ENCODE data around the gene CCNB2.
"Not testable (repeated sequence)": the region's sequence is repeated elsewhere in the genome, so short reads cannot be mapped to it uniquely, and the experiment has no call there.

Gene CCNB2

DNA sequence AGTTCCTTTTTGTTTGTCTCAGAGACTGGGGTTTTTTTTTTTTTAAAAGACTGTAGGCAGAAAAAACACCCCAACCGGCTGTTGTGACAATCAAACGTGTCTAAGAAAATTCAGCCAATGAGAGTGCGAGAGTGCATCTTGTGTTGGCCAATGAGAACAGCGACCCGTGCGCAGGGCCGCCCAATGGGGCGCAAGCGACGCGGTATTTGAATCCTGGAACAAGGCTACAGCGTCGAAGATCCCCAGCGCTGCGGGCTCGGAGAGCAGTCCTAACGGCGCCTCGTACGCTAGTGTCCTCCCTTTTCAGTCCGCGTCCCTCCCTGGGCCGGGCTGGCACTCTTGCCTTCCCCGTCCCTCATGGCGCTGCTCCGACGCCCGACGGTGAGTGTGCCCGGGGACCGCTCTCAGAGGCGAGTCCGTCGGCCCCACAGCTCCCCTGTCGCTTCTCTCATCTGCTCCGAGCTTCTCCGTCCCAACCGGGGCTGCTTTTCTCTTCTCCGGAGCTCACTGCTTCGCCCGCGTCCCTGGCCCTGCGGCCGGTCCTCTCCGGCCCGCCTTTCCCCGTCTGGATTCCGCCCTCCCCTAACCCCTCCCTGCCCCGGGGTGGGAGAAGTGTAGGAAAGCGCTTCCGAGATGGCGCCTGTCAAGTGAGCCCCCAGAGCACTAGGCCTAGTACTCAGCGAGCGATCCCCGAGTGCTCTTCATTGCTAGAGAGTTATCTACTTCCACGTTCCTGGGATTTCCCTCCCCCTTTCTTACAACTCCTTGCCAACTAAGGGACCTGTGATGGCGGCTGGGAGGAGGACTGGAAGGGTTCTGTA is at the start of gene CCNB2:
TSS of gene CCNB2 (plus strand) at position 235 of the 821 bp plus-strand sequence. CDS start at position 358, 123 bp downstream.
- DNase-seq, result peak; percentile 89 to 96

DNA sequence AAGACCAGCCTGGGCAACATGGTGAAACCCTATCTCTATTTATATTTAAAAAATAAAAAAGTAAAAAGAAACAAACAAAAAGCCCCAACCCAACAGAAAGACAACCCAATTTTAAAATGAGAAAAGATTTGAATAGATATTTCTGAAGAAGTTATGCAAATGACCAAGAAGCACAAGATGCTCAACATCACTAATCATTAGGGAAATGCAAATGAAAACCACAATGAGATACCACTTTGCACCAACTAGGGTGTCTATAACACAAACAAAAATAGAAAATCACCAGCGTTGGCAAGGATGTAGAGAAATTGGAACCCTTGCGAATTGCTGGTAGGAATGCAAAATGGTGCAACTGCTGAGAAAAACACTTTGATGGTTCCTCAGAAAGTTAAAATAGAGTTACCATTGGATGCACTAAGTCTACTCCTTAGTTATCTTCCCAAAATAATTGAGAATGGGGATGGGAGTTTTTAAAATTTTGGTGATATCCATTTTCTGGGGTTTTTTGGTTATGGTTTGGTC is 45.8 kb upstream of the CCNB2 start:
- no peak for DNase-seq

DNA sequence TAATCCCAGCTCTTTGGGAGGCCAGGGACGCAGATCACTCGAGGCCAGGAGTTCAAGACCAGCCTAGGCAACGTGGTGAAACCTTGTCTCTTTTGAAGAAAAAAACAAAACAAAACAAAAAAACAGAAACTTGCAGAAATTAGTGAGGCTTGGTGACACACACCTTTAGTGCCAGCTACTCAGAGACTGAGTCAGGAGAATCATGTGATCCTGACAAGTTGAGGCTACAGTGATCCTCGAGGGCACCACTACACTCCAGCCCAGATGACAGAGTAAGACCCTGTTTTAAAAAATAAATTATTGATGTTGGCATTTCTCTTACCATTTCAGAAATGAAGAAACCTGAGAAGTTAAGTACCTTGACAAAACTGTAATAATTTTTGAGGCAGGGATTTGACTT is 44.6 kb upstream of the CCNB2 start:
- no peak for DNase-seq

DNA sequence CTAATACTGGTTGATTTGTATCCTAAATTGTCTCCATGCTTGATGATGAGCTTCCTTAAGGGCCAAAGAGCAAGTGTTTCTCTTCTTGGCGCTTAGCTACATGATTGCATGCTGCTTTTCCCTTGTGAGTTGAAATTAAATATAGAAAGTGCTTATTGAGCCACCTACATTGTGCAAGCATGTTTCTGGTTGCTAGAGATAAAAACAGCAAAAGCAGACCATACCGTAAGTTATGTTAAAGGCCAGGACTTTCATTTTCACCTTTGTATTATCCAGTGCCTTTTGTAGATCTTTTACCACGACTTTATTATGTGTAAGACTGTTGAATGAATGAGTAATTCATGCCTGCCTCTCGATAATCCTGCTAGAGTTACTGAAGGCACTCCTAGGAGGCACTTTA is 41.9 kb upstream of the CCNB2 start:
- no peak for DNase-seq

DNA sequence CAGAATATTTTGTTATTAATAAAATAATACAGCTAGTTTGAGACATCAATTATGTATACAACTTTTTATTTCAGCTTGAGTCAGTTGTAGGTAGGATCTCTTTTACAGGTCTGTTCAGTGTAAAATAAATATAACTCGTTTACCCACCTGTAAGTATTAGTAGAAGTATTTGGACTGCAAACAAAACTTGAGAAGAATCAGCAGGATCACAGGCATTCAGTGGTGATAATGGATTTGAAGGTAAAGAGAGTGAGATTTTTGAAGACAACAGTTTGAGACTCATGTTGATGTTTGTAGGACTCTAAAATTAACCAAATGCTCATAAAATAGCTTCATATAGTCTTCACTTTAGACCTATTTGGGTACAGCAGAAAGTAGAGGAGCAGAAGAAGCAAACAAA is 35.5 kb upstream of the CCNB2 start:
- DNase-seq, result no peak

DNA sequence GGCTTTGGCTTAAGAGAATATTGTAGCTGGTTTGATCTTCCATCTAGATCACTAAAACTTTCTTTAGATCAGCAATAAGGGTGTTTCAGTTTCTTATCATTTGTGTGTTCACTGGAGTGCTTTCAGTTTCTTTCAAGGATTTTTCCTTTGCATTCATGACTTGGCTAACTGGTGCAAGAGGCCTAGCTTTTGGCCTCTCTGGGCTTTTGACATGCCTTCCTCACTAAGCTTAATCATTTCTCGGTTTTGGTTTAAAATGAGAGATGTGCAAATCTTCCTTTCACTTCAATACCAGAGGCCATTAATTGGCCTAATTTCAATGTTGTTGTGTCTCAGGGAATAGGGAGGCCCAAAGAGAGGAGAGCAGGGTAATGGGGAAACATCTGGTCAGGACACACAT is 30.3 kb upstream of the CCNB2 start:
- DNase-seq, result no peak

DNA sequence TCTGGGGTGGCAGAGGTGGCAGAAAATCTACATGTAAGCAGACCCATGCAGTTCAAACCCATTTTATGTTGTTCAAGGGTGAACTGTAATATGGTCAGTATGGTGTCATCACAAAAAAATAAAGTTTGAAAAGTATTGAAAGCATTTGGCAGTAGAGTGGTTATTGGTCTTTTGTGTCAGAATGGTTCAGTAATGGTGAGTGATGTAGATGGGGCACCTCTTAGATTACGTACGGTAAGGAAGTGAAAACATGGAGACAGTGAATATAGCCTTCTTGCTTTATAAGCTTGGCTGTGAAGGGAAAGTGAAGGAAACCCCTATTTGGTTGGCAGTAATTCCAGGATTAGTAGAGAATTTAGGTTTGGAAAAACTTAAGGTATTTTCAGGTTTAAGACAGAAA is 17.2 kb upstream of the CCNB2 start:
- DNase-seq, result no peak

DNA sequence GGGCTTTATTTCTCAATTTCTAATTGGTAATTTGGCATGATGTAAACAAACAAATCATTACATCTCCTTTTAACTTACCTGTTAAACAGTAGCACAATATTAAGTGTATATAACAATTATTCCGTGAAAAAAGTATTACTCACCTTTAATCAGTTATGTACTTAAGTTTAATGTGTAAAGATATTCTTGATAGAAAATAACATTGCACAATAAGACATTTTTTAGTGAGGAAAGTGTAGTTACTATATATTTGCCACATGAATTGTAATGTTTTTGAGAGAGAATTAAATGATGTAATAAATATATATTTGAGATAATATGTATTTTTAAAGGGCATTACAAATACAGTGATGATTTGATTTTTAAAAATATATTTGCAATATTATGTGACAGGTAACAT is 10.9 kb upstream of the CCNB2 start:
- no peak for DNase-seq

DNA sequence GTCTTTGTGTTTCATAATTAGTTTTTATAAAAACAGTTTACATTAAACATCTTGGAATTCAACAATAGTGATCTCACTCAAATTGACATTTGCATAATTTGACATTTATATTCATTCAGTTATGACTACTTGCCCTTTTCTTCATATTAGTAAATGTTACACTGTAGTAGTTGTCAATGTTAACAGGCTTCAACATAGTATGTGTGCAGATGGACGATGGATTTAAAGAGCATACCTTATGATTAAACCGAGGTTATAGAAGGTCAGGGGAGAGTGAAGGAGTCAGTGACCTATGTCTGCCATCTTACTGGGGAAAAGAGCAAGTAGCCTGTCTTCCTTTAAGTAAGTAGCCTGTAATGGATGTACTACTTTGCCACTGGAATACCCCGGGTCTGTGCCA is 8.5 kb upstream of the CCNB2 start:
- no peak for DNase-seq

DNA sequence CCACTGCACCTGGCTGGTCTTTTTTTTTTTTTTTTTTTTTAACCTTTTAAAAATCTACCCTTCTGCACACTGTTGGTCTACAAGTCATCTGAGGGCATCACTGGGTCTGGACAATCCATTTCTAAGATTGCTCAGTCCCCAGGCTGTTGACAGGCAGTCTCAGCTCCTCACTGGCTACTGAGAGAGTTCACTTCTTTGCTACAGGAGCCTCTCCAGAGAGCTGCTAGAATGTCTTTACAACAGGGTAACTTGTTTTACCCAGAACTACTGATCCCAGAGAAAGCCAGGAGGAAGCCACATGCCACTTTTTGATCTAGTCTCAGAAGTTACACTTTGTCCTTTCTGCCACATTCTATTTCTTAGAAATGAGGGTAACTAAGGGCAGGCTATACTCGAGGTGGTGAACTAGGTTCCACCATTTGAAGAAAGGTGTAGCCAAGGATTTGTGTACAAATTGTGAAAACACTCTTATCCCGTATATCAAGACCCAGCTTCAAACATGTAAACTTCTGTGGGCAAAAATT is 5.7 kb upstream of the CCNB2 start:
- no peak for DNase-seq

DNA sequence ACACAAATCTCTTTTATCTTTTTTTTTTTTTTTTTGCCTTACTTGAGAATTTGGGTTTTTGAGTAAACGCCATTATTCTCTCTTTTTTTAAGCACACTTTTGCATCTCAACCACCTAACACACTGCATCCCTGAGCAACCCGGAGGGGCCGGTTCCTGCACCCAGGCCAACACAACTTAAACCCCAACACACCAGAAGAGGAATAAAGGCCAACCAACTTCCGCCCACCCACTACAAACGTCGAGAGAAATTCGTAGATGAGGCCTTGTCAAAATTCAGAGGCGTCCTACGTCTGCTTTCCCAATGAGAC is 389 bp upstream of the CCNB2 start:
- no peak for DNase-seq

DNA sequence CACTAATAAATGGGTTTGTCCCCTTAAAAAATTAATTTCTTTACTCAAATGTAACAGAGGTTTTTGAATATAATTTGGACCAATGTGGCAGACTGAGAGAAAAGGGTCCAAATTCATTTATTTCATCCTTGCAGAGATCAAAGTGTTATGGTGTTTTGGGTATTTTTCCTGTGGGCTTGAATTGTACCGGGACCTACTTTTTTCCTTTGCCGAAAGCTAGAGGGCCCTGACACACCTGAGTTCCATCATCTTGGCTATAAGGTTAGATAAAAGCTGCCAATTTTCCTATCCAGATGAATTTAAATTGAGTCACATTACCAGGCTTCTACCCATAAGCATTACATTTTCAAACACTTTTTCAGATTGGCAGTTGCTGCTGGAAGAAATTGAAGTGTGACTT is 908 bp downstream of the CCNB2 start:
- DNase-seq, result peak; percentile 45 to 47

DNA sequence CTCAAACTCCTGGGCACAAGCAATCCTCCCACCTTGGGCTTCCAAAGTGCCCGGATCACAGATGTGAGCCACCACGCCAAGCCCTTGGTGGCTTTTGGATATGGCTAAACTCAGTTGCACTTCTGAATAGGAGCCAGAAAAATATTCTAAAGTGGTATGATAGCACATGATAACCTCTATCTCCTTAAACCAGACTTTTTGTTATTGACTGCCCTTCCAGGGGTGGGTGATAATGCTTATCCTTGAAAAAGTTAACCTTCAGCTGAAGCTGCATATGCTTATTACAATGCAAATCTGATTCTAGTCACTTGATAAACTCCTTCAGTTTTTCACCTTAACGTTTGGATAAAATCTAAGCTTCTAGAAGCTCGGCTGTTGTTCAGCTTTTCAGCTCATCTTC is 6.3 kb downstream of the CCNB2 start:
- no peak for DNase-seq

DNA sequence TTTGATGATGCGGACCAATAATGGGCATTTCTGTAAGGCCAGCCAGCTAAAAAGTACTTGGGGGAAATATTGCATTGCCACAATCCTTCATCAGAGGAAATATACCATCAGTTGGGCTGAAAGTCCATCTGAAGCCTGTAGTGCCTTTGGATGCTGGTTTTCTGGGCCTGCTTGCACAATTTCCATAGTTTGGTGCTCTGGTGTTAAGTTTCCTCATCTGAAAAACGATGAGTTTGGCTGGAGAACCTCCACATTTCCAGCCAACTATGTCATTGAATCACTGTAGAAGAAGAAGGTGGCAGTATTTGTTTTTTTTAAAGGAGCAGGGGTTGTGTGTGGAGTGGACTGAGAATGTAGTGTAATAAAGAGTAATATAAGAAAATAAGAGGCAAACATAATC is 10.1 kb downstream of the CCNB2 start:
- DNase-seq, result no peak

DNA sequence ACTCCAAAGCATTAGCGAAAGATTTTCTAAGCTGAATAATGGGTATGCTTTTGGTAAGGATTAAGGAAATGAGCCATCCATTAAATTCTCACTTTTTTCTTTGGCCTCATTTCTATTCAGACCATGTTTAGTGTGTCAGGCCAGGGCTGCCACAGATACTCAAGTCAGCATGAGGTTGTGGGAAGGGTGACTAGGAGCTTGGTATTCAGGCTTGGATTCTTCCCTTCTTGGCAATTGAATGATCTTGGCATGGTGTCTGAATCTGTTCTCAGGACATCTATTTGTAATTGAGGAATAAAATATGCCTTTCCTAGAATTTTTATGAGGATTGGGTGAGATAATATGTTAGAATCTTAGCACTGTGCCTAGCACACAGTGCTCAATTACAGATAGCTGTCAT is 11.2 kb downstream of the CCNB2 start:
- no peak for DNase-seq

DNA sequence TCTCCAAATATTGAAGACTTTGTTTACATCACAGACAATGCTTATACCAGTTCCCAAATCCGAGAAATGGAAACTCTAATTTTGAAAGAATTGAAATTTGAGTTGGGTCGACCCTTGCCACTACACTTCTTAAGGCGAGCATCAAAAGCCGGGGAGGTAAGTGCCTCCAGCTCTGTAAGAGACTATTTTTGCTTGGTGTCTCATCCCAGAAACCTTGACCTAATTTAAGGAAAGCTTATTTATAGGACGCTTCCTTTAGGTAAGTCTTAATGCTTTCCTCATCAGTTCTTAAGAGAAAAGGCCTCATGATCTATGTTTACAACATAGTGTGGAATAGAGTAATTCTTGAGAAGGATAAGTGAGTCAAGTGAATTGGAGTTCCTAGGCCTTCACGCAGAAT is 11.8 kb downstream of the CCNB2 start:
- DNase-seq, result no peak

DNA sequence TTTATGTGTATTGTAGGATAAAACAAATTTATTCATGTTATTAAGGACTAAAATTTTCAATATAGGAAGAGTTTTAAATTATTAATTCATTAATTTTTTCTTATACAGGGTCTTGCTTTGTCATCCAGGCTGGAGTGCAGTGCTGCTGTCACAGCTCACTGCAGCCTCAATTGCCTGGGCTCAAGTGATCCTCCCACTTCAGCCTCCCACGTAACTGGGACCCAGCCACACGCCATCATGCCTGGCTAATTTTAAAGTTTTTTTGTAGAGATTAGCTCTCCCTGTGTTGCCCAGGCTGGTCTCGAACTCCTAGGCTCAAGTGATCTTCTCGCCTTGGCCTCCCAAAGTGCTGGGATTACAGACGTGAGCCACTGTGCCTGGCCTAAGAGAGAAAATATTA is 14.7 kb downstream of the CCNB2 start:
- no peak for DNase-seq

DNA sequence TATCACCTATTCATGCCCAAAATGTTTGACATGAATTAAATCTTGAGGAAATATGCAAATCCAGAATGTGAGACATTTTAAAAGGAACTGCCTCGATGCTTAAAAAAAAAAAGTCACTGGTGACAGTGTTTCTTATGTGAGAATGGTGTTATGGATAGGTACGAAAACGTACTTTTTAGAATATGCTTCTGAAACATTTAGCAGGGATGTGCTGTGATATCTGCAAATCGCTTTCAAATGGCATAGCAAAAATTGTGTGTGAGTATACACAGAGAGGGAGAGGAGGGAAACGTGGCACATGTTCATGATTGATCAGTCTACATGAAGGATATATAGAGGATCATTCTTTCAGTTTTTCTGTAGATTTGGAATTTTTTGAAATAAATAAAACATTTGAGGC is 16.0 kb downstream of the CCNB2 start:
- DNase-seq, result no peak

DNA sequence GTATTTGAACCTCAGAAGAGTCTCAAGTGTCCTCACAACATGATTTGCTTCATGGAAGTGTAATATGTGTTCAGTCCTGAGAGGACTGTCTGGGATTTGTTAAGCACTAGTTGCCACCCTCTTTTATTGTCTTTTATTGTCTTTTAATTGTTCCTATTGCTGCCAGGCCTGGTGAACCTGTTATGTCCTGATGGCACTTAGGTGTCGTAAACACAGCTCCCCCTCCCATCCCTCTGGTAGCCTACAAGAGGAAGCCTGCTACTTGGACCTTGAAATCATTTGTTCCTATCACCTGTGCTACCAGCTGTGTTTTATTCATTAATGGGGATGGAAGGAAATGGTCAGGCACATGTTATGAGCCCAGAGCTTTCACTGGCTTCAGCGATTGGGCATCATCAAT is 19.3 kb downstream of the CCNB2 start:
- DNase-seq, result no peak

DNA sequence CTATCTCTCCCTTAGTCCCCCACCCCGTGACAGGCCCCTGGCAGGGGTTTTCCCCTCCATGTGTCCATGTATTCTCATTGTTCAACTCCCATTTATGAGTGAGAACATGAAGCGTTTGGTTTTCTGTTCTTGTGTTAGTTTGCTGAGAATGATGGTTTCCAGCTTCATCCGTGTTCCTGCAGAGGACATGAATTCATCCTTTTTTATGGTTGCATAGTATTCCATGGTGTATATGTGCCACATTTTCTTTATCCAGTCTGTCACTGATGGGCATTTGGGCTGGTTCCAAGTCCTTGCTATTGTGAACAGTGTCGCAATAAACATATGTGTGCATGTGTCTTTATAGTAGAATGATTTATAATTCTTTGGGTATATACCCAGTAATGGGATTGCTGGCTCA is 20.7 kb downstream of the CCNB2 start:
- not testable (repeated sequence) for DNase-seq

DNA sequence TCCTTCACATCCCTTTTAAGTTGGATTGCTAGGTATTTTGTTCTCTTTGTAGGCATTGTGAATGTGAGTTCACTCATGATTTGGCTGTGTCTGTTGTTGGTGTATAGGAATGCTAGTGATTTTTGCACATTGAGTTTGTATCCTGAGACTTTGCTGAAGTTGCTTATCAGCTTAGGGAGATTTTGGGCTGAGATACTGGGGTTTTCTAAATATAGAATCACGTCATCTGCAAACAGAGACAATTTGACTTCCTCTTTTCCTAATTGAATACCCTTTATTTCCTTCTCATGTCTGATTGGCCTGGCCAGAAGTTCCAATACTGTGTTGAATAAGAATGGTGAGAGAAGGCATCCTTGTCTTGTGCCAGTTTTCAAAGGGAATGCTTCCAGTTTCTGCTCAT is 22.3 kb downstream of the CCNB2 start:
- not testable (repeated sequence) for DNase-seq

DNA sequence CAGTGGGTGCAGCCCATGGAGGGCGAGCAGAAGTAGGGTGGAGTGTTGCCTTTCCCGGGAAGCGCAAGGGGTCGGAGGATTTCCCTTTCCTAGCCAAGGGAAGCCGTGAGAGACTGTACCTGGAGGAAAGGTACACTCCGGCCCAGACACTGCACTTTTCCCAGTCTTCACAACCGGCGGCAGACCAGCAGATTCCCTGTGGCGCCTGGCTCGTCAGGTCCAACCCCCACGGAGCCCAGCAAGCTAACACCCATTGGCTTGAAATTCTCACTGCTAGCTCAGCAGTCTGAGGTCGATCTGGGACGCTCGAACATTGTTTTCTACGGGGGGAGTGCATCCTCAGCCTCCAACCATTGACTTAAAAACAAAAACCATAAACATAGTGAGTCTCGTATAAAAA is 26.5 kb downstream of the CCNB2 start:
- no peak for DNase-seq

DNA sequence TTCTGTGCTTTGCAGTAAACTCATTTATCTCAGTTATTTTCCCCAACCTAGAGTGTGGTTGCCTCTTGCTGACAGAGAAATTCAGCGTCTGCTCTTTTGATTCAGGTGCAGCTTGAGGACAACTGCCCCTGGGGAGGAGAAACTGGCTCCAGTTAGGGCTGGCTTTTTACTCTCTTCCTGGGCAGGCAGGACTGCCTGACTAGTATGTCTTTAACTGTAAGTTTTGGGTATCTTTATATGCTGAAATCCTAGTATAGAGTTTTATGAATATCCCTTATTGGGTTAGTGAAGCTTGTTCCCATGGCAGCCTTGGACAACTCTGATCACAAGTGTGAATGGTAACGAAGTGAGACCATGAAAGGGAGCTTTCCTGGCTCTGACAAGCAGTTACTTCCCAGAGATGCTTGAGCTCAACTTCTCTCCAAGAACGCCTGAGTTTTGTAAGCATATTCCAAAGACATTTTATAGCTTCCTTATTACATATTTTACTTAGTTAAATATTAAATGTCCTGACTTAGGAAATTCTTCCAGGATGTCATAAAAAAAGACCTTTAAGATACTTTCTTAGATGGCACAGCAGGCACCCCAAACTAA is 27.1 kb downstream of the CCNB2 start:
- no peak for DNase-seq

DNA sequence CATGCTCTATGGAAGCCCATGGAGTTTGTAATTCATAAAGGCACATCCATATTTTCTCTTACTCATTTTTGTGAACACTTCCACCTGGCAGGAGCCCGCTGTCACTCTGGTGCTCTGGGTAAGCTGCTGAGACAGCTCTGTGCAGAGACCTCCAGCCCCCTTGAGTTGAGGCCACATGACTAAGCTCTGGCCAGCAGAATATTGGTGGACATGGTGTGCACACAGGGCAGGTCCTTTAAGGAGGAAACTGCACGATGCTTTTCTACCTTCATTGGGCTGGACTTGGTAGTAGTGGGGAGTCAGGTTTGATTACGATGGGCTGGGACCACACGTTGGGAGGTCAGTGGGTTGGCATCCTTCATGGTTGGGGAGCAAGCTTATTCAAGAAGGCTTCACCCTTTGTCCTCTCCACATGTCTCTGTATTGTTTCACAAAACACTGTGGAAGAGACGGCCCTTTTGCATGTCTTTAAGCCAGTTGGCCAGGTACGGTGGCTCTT is 29.0 kb downstream of the CCNB2 start:
- DNase-seq, result no peak
